Renal cortical epithelial cell (primary cell): Measurements from ENCODE around the gene SNAP25. TPM values are rescaled to one million over a fixed set of nuclear protein-coding genes. Genes with fewer than 3 reads are reported as not detected.

Experiments
- DNase-seq: peaks from one replicate; pipeline ENCODE4 v3.0.0-alpha.2; 2011; ENCODE audit warnings: low read depth
- total RNA-seq: library from RNA; depleted of rRNA; stranded (reverse); fragments of >200 nt; gene quantifications from 2 replicates; pipeline ENCODE4 v1.2.3, GENCODE V29; 2014

Gene SNAP25
- total RNA-seq, 1 donor from 2014 or later = 0.35 TPM

DNA sequence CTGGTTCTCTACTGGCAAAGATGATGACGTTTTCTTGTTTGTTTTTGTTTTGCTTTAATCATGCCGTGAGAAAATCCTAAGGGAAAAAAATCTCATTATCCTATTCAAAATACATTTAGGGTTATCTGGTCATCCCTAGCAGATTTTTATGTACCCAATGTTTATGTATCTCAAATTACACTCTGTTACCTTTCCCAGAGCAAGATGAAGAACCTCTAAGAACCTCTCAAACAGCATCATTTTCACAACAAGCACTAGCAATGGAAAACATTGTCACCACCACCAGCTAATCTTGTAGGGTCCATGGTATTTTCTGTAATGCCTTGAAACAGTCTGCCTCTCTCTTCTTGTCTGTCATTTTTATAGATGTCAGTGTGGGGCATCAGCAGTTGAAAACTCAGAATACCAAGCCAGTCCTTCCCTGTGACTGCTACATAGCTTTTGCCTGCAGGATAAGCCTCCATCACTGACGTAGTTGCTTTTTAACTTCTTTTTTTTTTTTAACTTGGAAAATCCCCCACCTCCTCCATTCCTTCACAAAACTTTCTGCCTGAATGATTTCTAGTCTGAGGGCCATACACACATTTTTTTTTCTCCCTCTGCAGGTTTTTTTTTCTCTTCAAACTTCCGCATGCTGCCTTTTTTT, 2.4 kb upstream of the SNAP25 start:
- peak; percentile 79 for DNase-seq

DNA sequence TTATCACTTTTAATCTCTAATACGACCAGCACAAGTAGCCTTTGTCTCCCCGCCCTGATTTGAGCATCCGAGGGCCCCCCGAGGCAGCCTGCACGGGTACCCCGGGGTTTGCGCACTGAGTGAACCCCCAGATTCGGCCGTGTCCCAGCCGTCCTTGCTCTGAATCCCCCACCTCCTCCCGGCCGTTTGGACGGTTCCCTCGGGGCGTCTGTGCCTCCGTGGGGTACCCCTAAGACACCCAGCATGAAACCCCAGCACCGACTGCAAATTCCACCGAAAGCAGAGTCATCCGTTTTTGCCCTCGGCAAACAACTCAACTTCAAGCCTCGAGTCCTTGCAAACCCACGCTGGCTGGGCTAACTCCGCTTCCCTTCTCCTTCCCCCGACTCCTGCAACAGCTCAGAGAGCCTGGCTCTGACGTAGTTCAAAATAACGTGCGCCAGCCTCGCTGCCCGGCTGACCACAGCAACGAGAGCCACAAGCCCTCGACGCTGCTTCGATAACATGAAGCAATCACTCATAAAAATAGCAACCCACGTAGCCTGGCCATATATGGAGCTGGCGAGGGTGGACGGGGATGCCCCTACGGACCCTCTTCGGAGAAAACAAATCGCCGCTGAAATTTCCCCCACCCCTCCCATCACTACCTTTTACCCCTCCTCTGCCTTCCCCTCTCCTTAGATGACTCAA, 764 bp upstream of the SNAP25 start:
- peak; percentile 78 for DNase-seq

- no peak for DNase-seq
Observed at GRCh38 chr20:10219452-10219791, 792 bp downstream of the SNAP25 start.

DNA sequence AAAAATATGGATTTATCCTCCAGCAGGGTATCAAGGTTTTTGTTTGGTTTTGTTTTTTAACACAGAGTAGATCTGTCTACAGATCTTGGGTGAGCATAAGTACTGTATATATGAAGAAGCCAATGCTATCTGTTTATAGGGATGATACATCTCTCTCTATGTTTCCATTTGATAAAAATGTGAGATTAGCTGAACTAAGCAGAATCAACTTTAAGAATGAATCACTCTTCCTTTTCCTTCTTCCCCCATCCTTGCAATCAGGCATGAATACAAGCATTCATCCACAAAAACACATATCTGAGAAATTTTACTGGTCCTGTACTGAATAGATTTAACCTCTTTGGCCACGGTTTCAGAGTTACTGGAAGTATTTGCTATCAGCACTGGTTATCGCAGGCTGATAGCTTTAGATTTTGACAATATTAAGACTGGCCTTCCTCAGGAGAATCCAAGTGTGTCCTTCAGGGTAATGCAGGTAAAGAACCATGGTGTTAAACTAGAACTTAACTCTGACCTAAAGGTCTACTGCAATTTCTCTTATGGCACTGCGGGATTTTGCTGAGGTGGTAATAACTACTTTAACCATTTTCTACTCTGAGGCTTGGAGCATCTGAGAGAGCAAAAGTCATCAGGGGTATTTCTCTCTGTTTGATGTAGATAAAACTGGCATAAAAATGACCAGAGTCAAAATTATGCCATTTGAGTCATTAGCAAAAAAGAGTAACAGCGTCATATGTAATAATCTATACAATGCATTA, 1.5 kb downstream of the SNAP25 start:
- DNase-seq = no peak

DNA sequence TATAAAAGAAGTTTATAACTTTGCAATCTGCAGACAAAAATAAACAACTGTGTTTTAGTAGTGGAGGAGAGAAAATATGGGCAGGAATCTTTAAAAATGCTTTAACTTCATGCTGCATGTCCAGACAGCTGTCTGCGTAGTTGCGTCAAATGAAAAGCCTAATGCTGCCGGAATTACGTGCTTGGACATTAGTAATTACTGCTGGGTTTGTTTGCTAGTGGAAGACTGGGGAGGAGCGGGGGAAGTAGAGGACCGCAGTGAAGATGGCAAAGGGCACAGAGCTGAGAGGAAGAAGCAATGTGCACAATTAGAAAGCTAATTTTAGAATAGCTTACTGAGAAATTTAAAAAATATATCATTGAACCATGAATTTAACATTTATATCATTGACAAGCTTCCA, 2.4 kb downstream of the SNAP25 start:
- DNase-seq = no peak

- DNase-seq = no peak
Observed at GRCh38 chr20:10225439-10226060, 6.9 kb downstream of the SNAP25 start.

GRCh38 chr20:10228330-10228729, 9.7 kb downstream of the SNAP25 start:
- DNase-seq = no peak

GRCh38 chr20:10231290-10231689, 12.7 kb downstream of the SNAP25 start:
- no peak for DNase-seq

GRCh38 chr20:10236540-10237533, 18.2 kb downstream of the SNAP25 start:
- DNase-seq = no peak

DNA sequence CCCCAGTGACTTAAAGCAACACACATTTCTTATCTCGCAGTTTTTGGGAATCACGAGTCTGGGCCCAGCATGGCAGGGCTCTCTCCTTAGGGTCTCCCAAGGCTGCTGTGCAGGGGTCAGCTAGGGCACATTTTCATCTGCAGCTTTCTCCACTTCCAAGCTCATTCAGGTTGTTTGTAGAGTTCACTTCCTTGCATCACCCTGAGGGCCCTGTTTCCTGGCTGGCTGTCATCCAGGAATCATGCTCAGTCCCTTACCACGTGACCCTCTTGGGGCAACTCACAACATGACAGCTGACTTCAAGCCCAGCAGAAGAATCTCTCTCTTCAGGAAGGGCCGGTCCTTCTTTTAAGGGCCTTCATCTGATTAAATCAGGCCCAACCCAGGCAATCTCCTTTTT, 21.3 kb downstream of the SNAP25 start:
- peak; percentile 34 for DNase-seq

DNA sequence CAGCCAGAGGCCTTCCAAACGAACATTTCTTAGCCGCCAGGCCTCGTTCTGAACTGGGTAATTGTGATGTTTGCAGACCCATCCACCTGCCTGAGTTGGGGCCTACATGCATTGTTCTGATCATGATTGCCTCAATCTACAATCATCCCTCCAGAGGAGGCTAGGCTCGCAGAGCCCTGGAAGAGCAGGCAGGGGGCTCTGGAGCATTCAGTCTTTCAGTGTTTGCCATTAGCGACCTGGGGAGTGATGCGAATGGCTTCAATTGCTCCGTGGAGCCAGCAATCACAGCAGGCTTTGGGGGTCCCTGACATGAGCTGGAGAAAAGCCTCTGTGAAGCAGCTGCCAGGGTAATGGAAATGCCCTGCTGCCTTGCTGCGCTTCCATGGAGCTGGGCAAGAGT, 22.0 kb downstream of the SNAP25 start:
- no peak for DNase-seq

DNA sequence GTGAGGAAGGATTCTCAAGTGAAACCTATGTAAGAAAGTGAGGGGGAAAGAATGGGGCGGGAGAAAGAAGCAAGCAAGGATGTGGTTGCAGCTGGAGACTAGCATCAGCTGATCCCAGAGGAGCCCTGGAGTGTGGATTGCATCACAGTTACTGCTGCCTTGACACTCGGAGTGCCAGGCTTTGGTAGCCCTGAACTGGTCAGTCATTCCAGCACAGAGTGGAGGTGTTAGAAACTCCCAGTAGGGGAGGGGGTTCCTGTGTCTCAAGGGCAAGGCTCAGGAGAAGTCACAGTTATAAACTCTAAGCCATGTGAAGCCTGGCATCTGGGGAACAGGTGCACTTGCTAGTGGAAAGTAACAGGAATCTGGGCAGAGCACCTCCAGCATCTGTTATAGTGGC, 23.5 kb downstream of the SNAP25 start:
- DNase-seq = no peak

DNA sequence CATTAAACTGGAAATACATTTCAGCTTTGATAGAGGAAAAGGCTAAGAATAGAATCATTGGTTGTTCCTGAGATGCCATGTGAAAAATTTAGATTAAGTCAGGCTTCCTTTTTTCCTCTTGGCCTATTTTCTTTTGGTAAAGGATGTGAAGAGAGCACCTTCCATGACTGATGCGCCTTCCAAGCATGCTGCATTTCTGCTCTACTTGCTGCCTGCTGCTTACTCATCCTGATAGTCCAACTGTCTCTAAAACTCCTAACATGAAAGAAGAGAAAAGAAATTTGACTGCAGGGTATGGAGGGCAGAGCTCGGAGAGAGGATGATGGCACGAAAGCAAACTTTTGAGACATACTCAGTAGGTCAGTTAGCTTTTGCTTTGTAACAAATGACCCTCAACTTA, 28.8 kb downstream of the SNAP25 start:
- no peak for DNase-seq

DNA sequence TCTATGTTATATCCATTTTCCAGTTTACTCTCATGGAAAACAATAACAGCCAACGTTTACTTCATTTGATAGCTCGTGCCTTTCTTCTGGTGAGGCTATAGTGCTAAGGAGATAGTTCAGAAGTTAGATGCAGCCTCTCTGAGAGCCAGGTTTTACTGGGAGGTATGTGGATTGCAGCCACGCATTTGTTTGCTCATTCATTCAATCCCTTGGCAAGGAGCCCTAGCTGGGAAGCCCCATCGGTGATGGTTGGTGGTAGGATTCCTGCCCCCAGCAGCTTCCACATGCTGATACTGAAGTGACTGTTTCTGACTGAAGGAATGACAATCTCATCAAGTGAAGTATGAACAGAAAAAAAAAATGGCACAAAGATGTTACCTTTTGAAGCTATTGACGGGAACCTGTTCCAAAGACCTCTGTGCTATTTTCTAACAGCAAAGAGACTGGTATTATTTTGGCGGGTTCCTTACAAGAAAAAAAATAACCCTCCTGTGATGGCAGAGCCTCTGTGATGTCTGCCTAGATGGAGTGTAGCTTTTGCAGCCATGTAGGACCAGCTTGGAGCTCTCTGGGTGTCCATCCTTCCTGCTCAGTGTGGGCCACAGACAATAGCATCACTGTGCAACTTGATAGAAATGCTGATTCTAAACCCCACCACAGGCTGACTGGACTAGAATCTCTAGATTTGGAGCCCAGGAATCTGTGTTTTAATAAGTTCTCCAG, 30.6 kb downstream of the SNAP25 start:
- DNase-seq = no peak

DNA sequence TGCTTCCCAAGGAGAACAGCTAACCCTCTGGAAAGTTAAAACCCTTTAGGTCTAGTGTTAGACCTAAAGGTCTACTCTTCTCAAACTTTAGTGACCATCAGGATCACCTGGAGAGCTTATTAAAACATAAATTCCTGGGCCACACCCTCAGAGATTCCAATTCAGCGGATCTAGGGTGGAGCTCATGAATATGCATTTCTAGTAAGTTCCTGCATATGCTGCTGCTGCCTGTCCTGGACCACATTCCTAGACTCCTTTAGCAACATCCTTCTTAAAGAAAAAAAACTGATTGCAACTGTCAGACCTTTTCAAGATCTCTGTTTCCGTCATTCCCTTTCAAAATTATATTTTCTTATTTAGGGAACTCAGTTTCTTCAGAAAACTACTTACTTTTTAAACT, 31.2 kb downstream of the SNAP25 start:
- DNase-seq = no peak

DNA sequence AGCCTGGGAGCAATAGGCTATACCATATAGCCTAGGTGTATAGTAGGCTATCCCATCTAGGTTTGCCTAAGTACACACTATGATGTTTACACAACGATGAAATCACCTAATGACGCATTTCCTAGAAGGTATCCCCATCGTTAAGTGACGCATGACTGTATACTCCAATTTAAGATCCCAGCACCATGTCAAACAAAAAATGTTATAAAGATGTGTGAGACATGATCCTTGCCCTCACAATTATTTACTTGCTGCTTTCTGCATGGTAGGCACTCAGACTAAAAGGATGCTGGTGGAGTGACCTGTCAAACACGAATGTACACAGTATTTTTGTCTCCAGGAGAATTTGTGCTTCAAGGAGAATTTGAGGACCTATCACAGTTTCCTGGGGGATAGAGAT, 32.3 kb downstream of the SNAP25 start:
- DNase-seq = no peak

DNA sequence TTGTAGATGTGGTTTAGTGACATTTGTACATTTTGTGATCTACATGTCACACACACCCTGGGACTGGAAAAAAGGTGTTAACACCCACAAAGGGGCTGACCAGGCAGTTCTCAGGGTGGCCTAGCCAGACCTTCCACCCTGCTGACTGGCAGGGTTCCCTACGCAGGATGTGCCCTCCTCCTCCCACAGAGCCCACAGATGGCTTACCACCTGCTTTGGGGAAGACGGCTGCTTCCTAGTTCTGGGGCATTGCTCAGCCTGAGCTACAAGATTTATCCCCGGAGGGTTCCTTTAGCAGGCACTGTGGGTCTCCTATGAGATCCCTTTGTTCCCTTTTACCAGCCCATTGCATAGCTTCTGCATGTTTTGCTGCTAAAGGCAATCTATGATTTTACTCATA, 35.1 kb downstream of the SNAP25 start:
- no peak for DNase-seq

DNA sequence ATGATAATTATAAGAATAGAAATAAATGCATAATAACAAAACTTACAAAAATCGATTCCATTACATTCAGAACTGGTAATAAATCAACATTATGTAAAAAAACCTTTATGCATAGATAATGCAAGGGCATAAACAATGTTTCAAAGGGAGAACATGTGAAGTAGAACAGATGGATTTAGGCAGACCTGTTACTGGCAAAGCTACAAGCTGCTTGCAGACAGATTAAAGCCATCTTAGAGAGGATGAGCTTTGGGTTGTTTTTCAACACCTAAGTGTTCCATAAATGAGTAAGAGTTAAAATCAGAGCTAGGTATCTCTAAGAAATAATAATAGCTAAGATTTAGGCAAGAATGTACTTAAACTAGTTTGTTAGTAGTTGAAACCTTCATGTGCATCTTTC, 37.2 kb downstream of the SNAP25 start:
- no peak for DNase-seq

DNA sequence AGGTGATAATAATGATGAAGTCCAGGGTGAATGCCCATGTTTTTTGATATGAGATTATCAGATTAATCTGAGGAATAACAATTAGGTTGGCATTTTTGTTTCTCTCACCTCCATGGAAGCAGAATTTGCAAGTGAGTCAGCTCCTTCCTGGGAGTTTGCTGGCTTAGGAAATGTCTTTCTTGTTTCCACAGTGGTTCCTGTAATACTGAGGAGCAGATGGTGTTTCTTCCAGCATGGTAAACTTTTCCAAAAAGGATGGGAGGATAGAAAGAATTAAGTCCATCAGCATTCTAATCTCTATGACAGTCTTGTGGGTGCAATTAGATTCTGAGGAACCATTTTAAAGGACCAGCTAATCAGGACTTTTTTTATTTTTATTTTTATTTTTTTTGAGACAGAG, 40.5 kb downstream of the SNAP25 start:
- no peak for DNase-seq

GRCh38 chr20:10260316-10260715, 41.7 kb downstream of the SNAP25 start:
- DNase-seq = peak; percentile 4

GRCh38 chr20:10261702-10262101, 43.1 kb downstream of the SNAP25 start:
- no peak for DNase-seq
